Measurements from ENCODE around the gene SEPTIN10. TPM values are rescaled to one million over a fixed set of nuclear protein-coding genes. Genes with fewer than 3 reads are reported as not detected.
A peak's percentile ranks its signal among the peaks of the same experiment; 100 is the strongest.

Gene SEPTIN10
- total and polyA plus RNA-seq, 2 of the 8 experiments (the other 6 are each of a cell fraction or from before 2014, with no cell fraction given) = 23.7 to 101 TPM

DNA sequence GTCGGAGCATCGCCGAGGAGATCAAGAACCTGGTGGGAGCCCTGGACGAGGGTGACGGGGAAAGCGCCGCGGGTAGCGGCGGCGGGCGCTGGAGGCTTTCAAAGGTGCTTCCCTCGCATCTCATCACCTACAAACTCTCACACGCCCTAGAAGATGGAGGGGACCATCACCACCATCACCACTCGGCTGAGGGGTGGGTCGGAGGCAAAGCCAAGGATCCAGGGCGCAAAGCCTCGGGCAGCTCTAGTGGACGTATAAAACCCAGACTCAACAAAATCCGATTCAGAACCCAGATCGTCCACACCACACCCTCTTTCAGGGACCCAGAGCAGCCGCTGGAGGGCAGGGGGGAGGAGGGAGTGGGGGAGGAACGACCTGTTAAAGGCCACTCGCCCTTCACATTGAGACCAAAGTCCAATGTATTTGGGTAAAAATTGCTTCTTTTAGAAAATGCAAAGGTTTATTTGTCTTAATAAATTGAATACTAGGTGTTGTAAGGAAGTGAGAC lies 1.9 kb upstream of the SEPTIN10 start:
- peaks cover 0 to 17% (median 11%) of the 10 kb centered on the region in 4 experiments; a peak in 5 of 7 replicates for H3K27me3 ChIP-seq (replicated peaks in 1 of 4; ENCODE audit: control insufficient read depth in 3 of 4, extremely low read depth in 1 of 4, insufficient read depth in 3 of 4, low read length in 3 of 4)
- peaks cover 0 to 17% (median 9%) of the 10 kb centered on the region in 4 experiments; a peak in 5 of 7 replicates for H3K4me1 ChIP-seq (replicated peaks in 1 of 4; ENCODE audit: control insufficient read depth in 3 of 4, insufficient read depth in 4 of 4, low read length in 3 of 4)
- no peaks in the 10 kb centered on the region for H3K36me3 ChIP-seq (ENCODE audit: control insufficient read depth in 2 of 4, insufficient read depth in 4 of 4, low read length in 3 of 4)
- H4K8ac ChIP-seq (ENCODE audit: extremely low read depth, insufficient read depth, low read length) = peak overlapping the region; percentile 89; the same call in 1 of the 2 replicates
- TF ChIP-seq KDM4A (IDR thresholded peaks at IDR 0.05; ENCODE audit: low read depth, low read length, severe bottlenecking) = peak; percentile 22
- 0 out of 2 replicates have a peak, but pooled peaks have one; percentile 6 for TF ChIP-seq TAF1 (IDR thresholded peaks at IDR 0.05; ENCODE audit: low read depth, low read length)
- no peak for TF ChIP-seq TCF12 (IDR thresholded peaks at IDR 0.05; ENCODE audit: low read depth, low read length)
- TF ChIP-seq CHD1 (IDR thresholded peaks at IDR 0.05; ENCODE audit: low read depth, low read length) = no peak
- TF ChIP-seq RAD21 (IDR thresholded peaks at IDR 0.05 in 1 of 2, conservative IDR thresholded peaks at IDR 0.05 in 1 of 2; ENCODE audit: low read depth in 2 of 2, low read length in 2 of 2) = peak in 1 of 2 experiments; percentile 26; a peak in 1 of 4 replicates
- peak; percentile 23 for TF ChIP-seq EZH2 (IDR thresholded peaks at IDR 0.05; ENCODE audit: low read depth, low read length, severe bottlenecking)
- TF ChIP-seq, protein P1, sequence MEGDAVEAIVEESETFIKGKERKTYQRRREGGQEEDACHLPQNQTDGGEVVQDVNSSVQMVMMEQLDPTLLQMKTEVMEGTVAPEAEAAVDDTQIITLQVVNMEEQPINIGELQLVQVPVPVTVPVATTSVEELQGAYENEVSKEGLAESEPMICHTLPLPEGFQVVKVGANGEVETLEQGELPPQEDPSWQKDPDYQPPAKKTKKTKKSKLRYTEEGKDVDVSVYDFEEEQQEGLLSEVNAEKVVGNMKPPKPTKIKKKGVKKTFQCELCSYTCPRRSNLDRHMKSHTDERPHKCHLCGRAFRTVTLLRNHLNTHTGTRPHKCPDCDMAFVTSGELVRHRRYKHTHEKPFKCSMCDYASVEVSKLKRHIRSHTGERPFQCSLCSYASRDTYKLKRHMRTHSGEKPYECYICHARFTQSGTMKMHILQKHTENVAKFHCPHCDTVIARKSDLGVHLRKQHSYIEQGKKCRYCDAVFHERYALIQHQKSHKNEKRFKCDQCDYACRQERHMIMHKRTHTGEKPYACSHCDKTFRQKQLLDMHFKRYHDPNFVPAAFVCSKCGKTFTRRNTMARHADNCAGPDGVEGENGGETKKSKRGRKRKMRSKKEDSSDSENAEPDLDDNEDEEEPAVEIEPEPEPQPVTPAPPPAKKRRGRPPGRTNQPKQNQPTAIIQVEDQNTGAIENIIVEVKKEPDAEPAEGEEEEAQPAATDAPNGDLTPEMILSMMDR (IDR thresholded peaks at IDR 0.05; ENCODE audit: control extremely low read depth in 1 of 3, insufficient read depth in 1 of 3, low read depth in 1 of 3, low read length in 3 of 3) = peak; percentile 9 to 28 (median 20); a peak in 3 of 4 replicates
- peak overlapping the region; percentile 91 for H3K18ac ChIP-seq (ENCODE audit: extremely low read depth, low read length)
- 10% methylated on average over 23 of the region's 24 CpGs; no CpG with 5 or more reads in 1 of the 2 experiments for WGBS, 2 experiments (ENCODE audit: extremely low coverage in 1 of 2, insufficient coverage in 1 of 2, insufficient read length in 1 of 2, insufficient replicate concordance in 2 of 2, low coverage in 1 of 2, low lambda C conversion rate in 2 of 2, missing lambda C conversion rate in 1 of 2)
- H3K23ac ChIP-seq (ENCODE audit: insufficient read length) = no peak overlapping the region
- no peak overlapping the region for H3K4ac ChIP-seq (replicated peaks; ENCODE audit: insufficient read length, low read depth, low read length)
- no peak overlapping the region; the same call in 1 of the 2 replicates for H2AFZ ChIP-seq (ENCODE audit: low read length)
- peak overlapping the region; percentile 95 for H4K91ac ChIP-seq (replicated peaks; ENCODE audit: insufficient read length, low read length)
- ChIA-PET POLR2A (ENCODE audit: partially characterized antibody) (interaction anchor here (1.0 to 4.2 kb wide), 5 partner anchors 8 to 87 kb away, joined by 3 to 33 read pairs (median 4); no protein-coding TSS in a partner anchor), CTCF (ENCODE audit: partially characterized antibody) (interaction anchor here (0.5 to 2.8 kb wide), 7 partner anchors 10 to 548 kb away, joined by 3 to 17 read pairs (median 3); no protein-coding TSS in a partner anchor)
- no peak overlapping the region for H3K14ac ChIP-seq (ENCODE audit: insufficient read length)
- peaks cover 12% of the 10 kb centered on the region for H3K23me2 ChIP-seq (ENCODE audit: low read depth, low read length)
- peak overlapping the region; percentile 71; the same call in 1 of the 2 replicates for H2AK5ac ChIP-seq (ENCODE audit: low read depth, low read length)
- H3K27ac ChIP-seq (ENCODE audit: low read depth, low read length) = no peak overlapping the region
- H4K20me1 ChIP-seq (replicated peaks in 1 of 2; ENCODE audit: control insufficient read depth in 1 of 2, insufficient read depth in 2 of 2, low read length in 2 of 2) = peaks cover 0 to 8% of the 10 kb centered on the region in 2 experiments
- H3K79me1 ChIP-seq (ENCODE audit: low read depth, low read length) = peaks cover 2% of the 10 kb centered on the region; the same call in 1 of the 2 replicates
- H2BK20ac ChIP-seq (ENCODE audit: low read length) = no peak overlapping the region
- peaks cover 5 to 44% of the 10 kb centered on the region in 2 experiments for H3K79me2 ChIP-seq (ENCODE audit: control insufficient read depth in 1 of 2, insufficient read depth in 2 of 2, low read length in 2 of 2)
- DNase-seq (ENCODE audit: low read depth in 1 of 2, low spot score in 2 of 2) (peak in 1 of 2 experiments; percentile 65), FAIRE-seq (no peak)
- no peak overlapping the region for H2BK15ac ChIP-seq (ENCODE audit: low read length)
- peak overlapping the region; percentile 93 to 95 for H3K4me2 ChIP-seq (ENCODE audit: insufficient read depth in 1 of 2, low read depth in 2 of 2, low read length in 2 of 2)
- H3K9ac ChIP-seq (replicated peaks in 1 of 4; ENCODE audit: extremely low read depth in 1 of 4, low read depth in 3 of 4, low read length in 3 of 4) = peak overlapping the region in 3 of 4 experiments; percentile 24 to 59 (median 30); a peak in 3 of 7 replicates
- no peak overlapping the region; the same call in 1 of the 2 replicates for H2BK5ac ChIP-seq (ENCODE audit: low read depth, low read length)
- peak overlapping the region; percentile 95; the same call in 1 of the 2 replicates for H2BK12ac ChIP-seq (ENCODE audit: low read depth, low read length)
- no peak overlapping the region for H4K5ac ChIP-seq (ENCODE audit: insufficient read length, low read depth, low read length)
- peak overlapping the region; percentile 36 to 97 (median 56) for H3K4me3 ChIP-seq (ENCODE audit: extremely low read depth in 1 of 4, insufficient read depth in 2 of 4, low read depth in 3 of 4, low read length in 4 of 4)
- H3K56ac ChIP-seq (replicated peaks; ENCODE audit: insufficient read length, low read depth, low read length) = no peak overlapping the region
- no peak overlapping the region for H2BK120ac ChIP-seq (replicated peaks; ENCODE audit: low read depth, low read length)
- no peaks in the 10 kb centered on the region for H3K9me3 ChIP-seq (ENCODE audit: insufficient read depth in 2 of 2, low read depth in 1 of 2, low read length in 1 of 2)

Measured in H1 (cell line).